BE2C (cell line): Measurements from ENCODE around the gene SP5.

Experiments
- DNase-seq: peaks from one replicate; pipeline ENCODE4 v3.0.0-alpha.2; 2020
- H3K27me3 ChIP-seq: fragments of 250-450 bp; sonication (Bioruptor Pico); 2 replicates; pipeline ENCODE4 v1.5.1; 2020; ENCODE audit warnings: mild to moderate bottlenecking
- H3K36me3 ChIP-seq: fragments of 250-450 bp; sonication (Bioruptor Pico); 2 replicates; pipeline ENCODE4 v1.5.1; 2020; ENCODE audit warnings: mild to moderate bottlenecking
- H3K4me1 ChIP-seq: fragments of 250-450 bp; sonication (Bioruptor Pico); 2 replicates; pipeline ENCODE4 v1.5.1; 2020
- H3K4me3 ChIP-seq: 2 replicates; pipeline ENCODE4 v1.5.1; 2011; ENCODE audit warnings: low read depth, low read length
- H3K9me3 ChIP-seq: fragments of 250-450 bp; sonication (Bioruptor Pico); 2 replicates; pipeline ENCODE4 v1.5.1; 2020
- CTCF ChIP-seq: IDR thresholded peaks from 2 replicates; pipeline ENCODE4 v1.5.1; 2012; ENCODE audit warnings: mild to moderate bottlenecking, low read depth, low read length

SP5 gene

GRCh38 chr2:170763232-170763631 lies 48.1 kb downstream of the SP5 start:
- H3K4me3 ChIP-seq = no peak overlapping the region
- no peaks in the 10 kb centered on the region for H3K4me1 ChIP-seq
- no peaks in the 10 kb centered on the region for H3K27me3 ChIP-seq
- no peak for TF ChIP-seq CTCF
- no peak for DNase-seq
- no peaks in the 10 kb centered on the region for H3K9me3 ChIP-seq
- H3K36me3 ChIP-seq = no peaks in the 10 kb centered on the region

GRCh38 chr2:170764880-170765261 lies 49.7 kb downstream of the SP5 start:
- no peak for DNase-seq
- H3K4me1 ChIP-seq = no peaks in the 10 kb centered on the region
- no peaks in the 10 kb centered on the region for H3K9me3 ChIP-seq
- H3K36me3 ChIP-seq = no peaks in the 10 kb centered on the region
- H3K4me3 ChIP-seq = no peak overlapping the region
- no peaks in the 10 kb centered on the region for H3K27me3 ChIP-seq
- TF ChIP-seq CTCF = no peak

- no peak overlapping the region for H3K4me3 ChIP-seq
- TF ChIP-seq CTCF = no peak
- no peaks in the 10 kb centered on the region for H3K36me3 ChIP-seq
- DNase-seq = no peak
- no peaks in the 10 kb centered on the region for H3K4me1 ChIP-seq
- H3K9me3 ChIP-seq = no peaks in the 10 kb centered on the region
- peaks cover 7% of the 10 kb centered on the region for H3K27me3 ChIP-seq
Observed at GRCh38 chr2:170766693-170767092, 51.6 kb downstream of the SP5 start.
